Measurements from ENCODE around the gene CDH23.

Gene CDH23

GRCh38 chr10:71816936-71817618 lies 420.4 kb downstream of the CDH23 start:
- Histone ChIP-seq H3K27me3 (ENCODE audit: control insufficient read depth, insufficient read depth, low read length) (no peaks in the 10 kb centered on the region), H3K36me3 (ENCODE audit: control insufficient read depth, insufficient read depth, low read length) (peaks cover 55% of the 10 kb centered on the region), H3K4me3 (ENCODE audit: low read length) (no peak overlapping the region), H3K27ac (ENCODE audit: low read depth, low read length) (no peak overlapping the region), H3K4me1 (ENCODE audit: control insufficient read depth, insufficient read depth, low read length) (no peaks in the 10 kb centered on the region), H3K9ac (ENCODE audit: low read length) (no peak overlapping the region)

DNA sequence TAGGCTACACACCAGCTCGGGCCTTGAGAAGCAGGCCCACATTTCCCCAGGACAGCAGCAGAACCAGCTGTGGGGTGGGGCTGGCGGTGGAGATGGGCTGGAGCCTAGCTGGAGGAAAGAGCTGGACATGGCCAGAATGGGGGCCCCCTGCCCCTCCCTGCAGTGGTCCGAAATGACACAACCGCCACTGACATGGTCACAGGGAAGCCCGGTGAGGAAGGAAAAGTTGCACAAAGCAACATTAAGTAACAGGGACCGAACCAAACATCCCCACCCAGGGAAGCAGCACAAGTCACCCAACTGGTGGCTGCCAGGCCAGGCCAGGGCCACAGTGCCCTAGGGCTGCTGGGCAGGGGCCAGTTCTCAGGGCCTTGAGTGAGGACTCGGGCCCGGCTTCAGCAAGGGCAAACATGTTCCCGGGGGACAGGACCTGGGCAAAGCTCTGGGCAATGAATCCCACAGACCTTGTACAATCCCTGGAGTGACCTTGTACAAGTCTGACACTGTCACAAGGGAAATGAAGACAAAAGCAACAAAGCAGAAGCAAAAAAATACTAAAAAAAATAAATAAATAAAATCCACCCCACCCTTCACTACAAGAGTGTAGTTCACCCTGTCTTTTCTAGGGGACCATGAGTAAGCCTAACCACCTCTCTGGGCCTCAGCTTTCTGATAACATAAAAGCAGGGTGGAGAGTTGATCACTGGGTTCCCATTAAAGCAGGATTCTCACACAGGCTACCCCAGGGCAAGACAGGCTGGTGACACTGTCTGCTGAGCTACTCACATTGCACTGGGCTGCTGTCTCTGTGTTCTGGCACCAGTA lies 421.3 kb downstream of the CDH23 start:
- peaks cover 57% of the 10 kb centered on the region for H3K36me3 ChIP-seq (ENCODE audit: control insufficient read depth, insufficient read depth, low read length)
- H3K4me3 ChIP-seq (ENCODE audit: low read length) = no peak overlapping the region
- H3K27ac ChIP-seq (ENCODE audit: low read depth, low read length) = no peak overlapping the region
- no peaks in the 10 kb centered on the region for H3K4me1 ChIP-seq (ENCODE audit: control insufficient read depth, insufficient read depth, low read length)
- no peak overlapping the region for H3K9ac ChIP-seq (ENCODE audit: low read length)
- H3K27me3 ChIP-seq (ENCODE audit: control insufficient read depth, insufficient read depth, low read length) = no peaks in the 10 kb centered on the region

DNA sequence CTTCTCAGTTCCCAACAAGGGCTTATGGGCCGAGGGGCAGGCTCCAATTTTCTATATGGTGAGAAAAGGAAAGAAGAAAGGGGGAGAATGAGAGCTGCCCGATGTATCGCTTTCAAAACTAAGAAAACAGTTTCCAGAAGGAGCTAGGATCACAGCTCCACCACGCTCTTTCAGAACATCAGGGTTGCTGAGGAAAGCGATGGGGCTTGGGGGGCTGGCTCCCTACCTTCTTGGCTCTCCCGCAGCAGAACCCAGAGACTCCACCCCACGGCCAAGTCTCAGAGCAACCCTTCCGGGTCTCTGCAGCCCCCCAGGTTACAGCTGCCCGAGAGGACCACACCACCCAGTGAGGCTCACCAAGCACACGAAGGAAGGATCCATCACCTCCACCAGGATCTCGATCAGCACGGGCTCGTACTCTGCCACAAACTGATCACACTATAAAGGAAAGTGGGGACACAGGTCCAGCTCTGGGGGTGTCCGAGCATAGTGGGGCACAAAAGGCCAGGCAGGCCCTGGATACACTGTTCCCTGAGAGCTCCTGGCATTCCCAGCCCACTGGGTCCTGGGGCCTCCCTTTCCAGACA lies 422.0 kb downstream of the CDH23 start:
- Histone ChIP-seq H3K36me3 (ENCODE audit: control insufficient read depth, insufficient read depth, low read length) (peaks cover 65% of the 10 kb centered on the region), H3K4me3 (ENCODE audit: low read length) (no peak overlapping the region), H3K4me1 (ENCODE audit: control insufficient read depth, insufficient read depth, low read length) (no peaks in the 10 kb centered on the region), H3K27ac (ENCODE audit: low read depth, low read length) (no peak overlapping the region), H3K9ac (ENCODE audit: low read length) (no peak overlapping the region), H3K27me3 (ENCODE audit: control insufficient read depth, insufficient read depth, low read length) (no peaks in the 10 kb centered on the region)

DNA sequence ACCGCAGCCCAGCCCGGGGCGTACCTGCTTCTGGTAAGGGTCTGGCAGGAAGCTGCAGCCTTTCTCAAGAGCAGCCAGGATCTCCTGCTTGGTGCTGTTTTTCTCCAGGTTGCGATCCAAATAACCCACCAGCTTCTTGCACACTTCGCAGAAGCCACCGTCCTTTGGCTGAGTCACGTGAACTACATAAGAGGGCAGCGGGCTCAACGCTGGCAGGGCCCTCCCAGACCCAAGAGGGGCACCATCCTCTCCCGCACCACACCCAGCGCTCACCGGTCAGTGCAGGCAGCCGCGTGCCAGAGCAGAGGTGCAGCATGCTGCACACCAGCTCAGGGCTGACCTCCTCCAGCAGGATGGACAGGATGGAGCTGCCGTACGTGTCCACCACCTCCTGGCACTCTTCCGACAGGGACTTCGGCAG lies 422.7 kb downstream of the CDH23 start:
- Histone ChIP-seq H3K36me3 (ENCODE audit: control insufficient read depth, insufficient read depth, low read length) (peaks cover 71% of the 10 kb centered on the region), H3K4me1 (ENCODE audit: control insufficient read depth, insufficient read depth, low read length) (no peaks in the 10 kb centered on the region), H3K27ac (ENCODE audit: low read depth, low read length) (no peak overlapping the region), H3K4me3 (ENCODE audit: low read length) (no peak overlapping the region), H3K9ac (ENCODE audit: low read length) (no peak overlapping the region), H3K27me3 (ENCODE audit: control insufficient read depth, insufficient read depth, low read length) (no peaks in the 10 kb centered on the region)

GRCh38 chr10:71819985-71820384 lies 423.3 kb downstream of the CDH23 start:
- H3K27me3 ChIP-seq (ENCODE audit: control insufficient read depth, insufficient read depth, low read length) = no peaks in the 10 kb centered on the region
- H3K9ac ChIP-seq (ENCODE audit: low read length) = no peak overlapping the region
- H3K27ac ChIP-seq (ENCODE audit: low read depth, low read length) = no peak overlapping the region
- no peaks in the 10 kb centered on the region for H3K4me1 ChIP-seq (ENCODE audit: control insufficient read depth, insufficient read depth, low read length)
- H3K36me3 ChIP-seq (ENCODE audit: control insufficient read depth, insufficient read depth, low read length) = peaks cover 74% of the 10 kb centered on the region
- H3K4me3 ChIP-seq (ENCODE audit: low read length) = no peak overlapping the region

GRCh38 chr10:71820966-71821365 lies 424.2 kb downstream of the CDH23 start:
- no peaks in the 10 kb centered on the region for H3K27me3 ChIP-seq (ENCODE audit: control insufficient read depth, insufficient read depth, low read length)
- peaks cover 74% of the 10 kb centered on the region for H3K36me3 ChIP-seq (ENCODE audit: control insufficient read depth, insufficient read depth, low read length)
- no peaks in the 10 kb centered on the region for H3K4me1 ChIP-seq (ENCODE audit: control insufficient read depth, insufficient read depth, low read length)
- no peak overlapping the region for H3K4me3 ChIP-seq (ENCODE audit: low read length)
- no peak overlapping the region for H3K9ac ChIP-seq (ENCODE audit: low read length)
- no peak overlapping the region for H3K27ac ChIP-seq (ENCODE audit: low read depth, low read length)

GRCh38 chr10:71821909-71822763 lies 425.4 kb downstream of the CDH23 start:
- Histone ChIP-seq H3K27ac (ENCODE audit: low read depth, low read length) (no peak overlapping the region), H3K27me3 (ENCODE audit: control insufficient read depth, insufficient read depth, low read length) (no peaks in the 10 kb centered on the region), H3K4me3 (ENCODE audit: low read length) (no peak overlapping the region), H3K36me3 (ENCODE audit: control insufficient read depth, insufficient read depth, low read length) (peaks cover 70% of the 10 kb centered on the region), H3K9ac (ENCODE audit: low read length) (no peak overlapping the region), H3K4me1 (ENCODE audit: control insufficient read depth, insufficient read depth, low read length) (no peaks in the 10 kb centered on the region)

DNA sequence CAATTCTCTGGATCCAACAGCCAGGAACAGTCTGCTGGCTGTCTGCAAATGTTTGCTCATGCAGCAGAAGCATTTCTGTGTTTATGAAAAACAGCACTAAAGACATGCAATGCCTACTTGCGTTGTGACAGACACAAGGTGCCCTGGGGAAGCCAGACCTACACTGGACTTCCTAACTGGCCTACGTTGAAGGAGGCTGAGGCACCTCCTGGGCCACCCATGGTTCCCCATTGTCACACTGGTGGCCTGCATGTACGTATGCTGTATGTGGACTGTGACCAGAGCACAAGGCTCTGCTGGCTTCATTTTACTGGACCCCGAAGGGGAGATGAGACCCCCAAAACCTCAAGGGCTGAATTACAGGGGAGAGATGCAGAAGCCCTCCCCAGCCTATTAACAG lies 426.6 kb downstream of the CDH23 start:
- H3K4me3 ChIP-seq (ENCODE audit: low read length) = no peak overlapping the region
- no peak overlapping the region for H3K9ac ChIP-seq (ENCODE audit: low read length)
- H3K27me3 ChIP-seq (ENCODE audit: control insufficient read depth, insufficient read depth, low read length) = no peaks in the 10 kb centered on the region
- no peak overlapping the region for H3K27ac ChIP-seq (ENCODE audit: low read depth, low read length)
- H3K36me3 ChIP-seq (ENCODE audit: control insufficient read depth, insufficient read depth, low read length) = peaks cover 71% of the 10 kb centered on the region
- no peaks in the 10 kb centered on the region for H3K4me1 ChIP-seq (ENCODE audit: control insufficient read depth, insufficient read depth, low read length)

GRCh38 chr10:71824333-71824732 lies 427.6 kb downstream of the CDH23 start:
- no peaks in the 10 kb centered on the region for H3K27me3 ChIP-seq (ENCODE audit: control insufficient read depth, insufficient read depth, low read length)

DNA sequence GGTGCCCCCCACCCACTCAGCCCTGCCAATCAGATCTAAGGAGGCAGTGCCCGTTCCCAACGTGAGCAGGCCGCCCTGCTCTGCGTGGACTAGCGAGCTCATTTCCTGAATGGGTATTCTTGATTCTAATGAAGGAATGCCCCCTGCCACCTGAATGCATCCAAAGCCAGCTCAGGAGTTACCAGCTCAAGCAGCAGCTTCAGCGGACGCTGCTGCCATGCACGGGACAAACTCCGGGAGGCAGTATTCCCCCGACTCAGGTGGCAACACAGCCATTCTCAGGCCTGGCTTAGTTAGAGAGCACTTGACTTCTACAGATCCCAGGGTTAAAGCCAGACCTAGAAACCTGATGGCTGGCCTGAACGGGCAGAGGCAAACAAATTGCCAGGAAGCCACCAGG lies 428.5 kb downstream of the CDH23 start:
- Histone ChIP-seq H3K36me3 (ENCODE audit: control insufficient read depth, insufficient read depth, low read length) (peaks cover 59% of the 10 kb centered on the region), H3K4me1 (ENCODE audit: control insufficient read depth, insufficient read depth, low read length) (no peaks in the 10 kb centered on the region), H3K9ac (ENCODE audit: low read length) (no peak overlapping the region), H3K27ac (ENCODE audit: low read depth, low read length) (no peak overlapping the region), H3K27me3 (ENCODE audit: control insufficient read depth, insufficient read depth, low read length) (no peaks in the 10 kb centered on the region), H3K4me3 (ENCODE audit: low read length) (no peak overlapping the region)

More at GRCh38 chr10:71824333-71824732, 427.6 kb downstream of the CDH23 start:
- H3K9ac ChIP-seq (ENCODE audit: low read length) = no peak overlapping the region
- H3K36me3 ChIP-seq (ENCODE audit: control insufficient read depth, insufficient read depth, low read length) = peaks cover 62% of the 10 kb centered on the region
- no peak overlapping the region for H3K27ac ChIP-seq (ENCODE audit: low read depth, low read length)
- no peak overlapping the region for H3K4me3 ChIP-seq (ENCODE audit: low read length)
- H3K4me1 ChIP-seq (ENCODE audit: control insufficient read depth, insufficient read depth, low read length) = no peaks in the 10 kb centered on the region

DNA sequence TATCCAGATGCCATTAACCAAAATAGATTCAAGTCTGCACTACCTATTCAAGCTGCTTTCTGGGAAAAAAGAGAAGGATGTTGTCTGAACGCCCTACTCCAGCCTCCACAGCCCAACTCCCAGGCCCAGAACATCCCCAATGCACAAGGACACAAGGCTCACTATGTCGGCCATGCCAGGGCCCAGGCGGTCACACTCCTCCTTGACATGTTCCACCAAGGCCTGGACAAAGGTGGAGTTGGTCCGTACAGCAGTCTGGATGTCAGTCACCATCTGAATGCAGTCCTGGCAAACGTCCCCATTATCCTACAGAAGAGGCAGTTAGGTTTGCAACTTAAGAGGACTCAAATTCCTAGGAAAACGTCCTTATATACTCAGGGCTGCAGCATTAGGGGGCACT lies 431.1 kb downstream of the CDH23 start:
- Histone ChIP-seq H3K4me1 (ENCODE audit: control insufficient read depth, insufficient read depth, low read length) (no peaks in the 10 kb centered on the region), H3K27me3 (ENCODE audit: control insufficient read depth, insufficient read depth, low read length) (no peaks in the 10 kb centered on the region), H3K36me3 (ENCODE audit: control insufficient read depth, insufficient read depth, low read length) (peaks cover 50% of the 10 kb centered on the region), H3K4me3 (ENCODE audit: low read length) (no peak overlapping the region), H3K9ac (ENCODE audit: low read length) (no peak overlapping the region), H3K27ac (ENCODE audit: low read depth, low read length) (no peak overlapping the region)

DNA sequence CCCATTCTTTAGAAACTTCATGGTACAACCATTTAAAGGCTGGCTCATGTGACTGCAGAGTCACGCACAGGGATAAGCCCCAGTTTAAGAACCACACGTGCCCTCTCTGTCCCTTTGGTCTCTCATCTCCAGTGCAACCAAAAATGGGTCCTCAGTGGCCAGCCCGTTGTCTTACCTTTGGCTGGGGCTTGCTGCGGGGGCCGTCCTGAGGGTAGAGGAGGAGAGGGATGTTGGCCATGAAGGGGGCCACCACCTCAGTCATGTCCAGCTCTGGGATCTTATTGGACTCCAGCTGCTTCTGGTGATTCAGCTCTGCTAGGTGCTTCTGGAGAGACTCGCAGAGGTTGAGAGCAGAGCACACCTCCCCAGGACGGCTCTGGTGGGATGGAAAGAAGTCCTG lies 432.0 kb downstream of the CDH23 start:
- H3K4me3 ChIP-seq (ENCODE audit: low read length) = no peak overlapping the region
- H3K27ac ChIP-seq (ENCODE audit: low read depth, low read length) = no peak overlapping the region
- no peak overlapping the region for H3K9ac ChIP-seq (ENCODE audit: low read length)
- H3K4me1 ChIP-seq (ENCODE audit: control insufficient read depth, insufficient read depth, low read length) = no peaks in the 10 kb centered on the region
- H3K36me3 ChIP-seq (ENCODE audit: control insufficient read depth, insufficient read depth, low read length) = peaks cover 44% of the 10 kb centered on the region
- no peaks in the 10 kb centered on the region for H3K27me3 ChIP-seq (ENCODE audit: control insufficient read depth, insufficient read depth, low read length)
